Measurements from ENCODE around the gene SOX1.

DNA sequence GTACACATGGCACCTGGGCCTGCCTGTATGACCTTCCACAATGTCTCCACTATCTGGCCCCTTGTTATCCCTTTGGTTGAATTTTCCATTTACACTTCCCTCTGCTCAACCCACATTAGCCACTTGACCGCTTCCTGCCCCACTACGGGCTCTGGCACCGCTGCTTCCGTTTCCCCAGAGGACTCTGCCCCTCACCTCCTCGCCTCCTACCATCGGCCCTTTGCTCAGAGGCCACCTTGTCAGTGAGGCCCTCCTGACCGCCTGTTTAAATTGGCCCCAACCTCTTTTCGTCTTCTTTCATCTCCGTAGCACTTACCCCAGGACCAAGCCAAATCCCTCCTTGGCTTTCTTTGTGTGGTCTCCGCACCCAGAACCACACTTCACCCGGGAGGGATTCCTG is 47.4 kb downstream of the SOX1 start:
- TF ChIP-seq YY1 (IDR thresholded peaks at IDR 0.05; ENCODE audit: insufficient read depth, insufficient read length) (no peak), SUZ12 (IDR thresholded peaks at IDR 0.05; ENCODE audit: extremely low read depth, insufficient read depth, insufficient read length) (no peak)

Measured in NT2/D1 (cell line).